CD4-positive, CD25-positive, alpha-beta regulatory T cell (primary cell): Measurements from ENCODE around the gene FZD4. TPM values are rescaled to one million over a fixed set of nuclear protein-coding genes. Genes with fewer than 3 reads are reported as not detected.
"Not testable (repeated sequence)": the region's sequence is repeated elsewhere in the genome, so short reads cannot be mapped to it uniquely, and the experiment has no call there.

Source experiments
- ATAC-seq, 2 donors: fragments of 150-1000 bp; cut with Tn5 transposase; one replicate each; pipeline ENCODE4 v1.10.0; 2021; ENCODE audit warnings: low read depth in 2 of 2, moderate number of reproducible peaks in 2 of 2, moderate library complexity in 1 of 2
- DNase-seq, 3 donors: peaks; one replicate each; pipeline versions ENCODE4 v3.0.0 to v3.0.0-alpha.2; 2012 to 2022; ENCODE audit warnings: mixed read lengths in 1 of 3
- H3K27ac ChIP-seq: one replicate; pipeline ENCODE4 v1.7.0; 2013; ENCODE audit warnings: mild to moderate bottlenecking, low read length; ENCODE audit not compliant: insufficient read depth, poor library complexity, severe bottlenecking
- H3K27me3 ChIP-seq: one replicate; pipeline ENCODE4 v1.7.0; 2013; ENCODE audit warnings: low read length; ENCODE audit not compliant: control insufficient read depth, insufficient read depth
- H3K36me3 ChIP-seq: one replicate; pipeline ENCODE4 v1.7.0; 2013; ENCODE audit warnings: mild to moderate bottlenecking, low read length, moderate library complexity; ENCODE audit not compliant: control insufficient read depth, insufficient read depth
- H3K4me1 ChIP-seq: 2 replicates; pipeline ENCODE4 v1.7.0; 2013; ENCODE audit warnings: mild to moderate bottlenecking, low read length; ENCODE audit not compliant: insufficient read depth, control insufficient read depth, poor library complexity, severe bottlenecking
- H3K4me3 ChIP-seq: one replicate; pipeline ENCODE4 v1.7.0; 2013; ENCODE audit warnings: low read depth, mild to moderate bottlenecking, low read length, moderate library complexity
- H3K9me3 ChIP-seq, 2 experiments: 1 replicate in 1 of 2; 2 replicates in 1 of 2; pipeline ENCODE4 v1.7.0; 2013; ENCODE audit warnings: low read length in 2 of 2, mild to moderate bottlenecking in 1 of 2, moderate library complexity in 1 of 2; ENCODE audit not compliant: control insufficient read depth in 2 of 2
- H3K27ac Mint-ChIP-seq, 3 donors: one replicate each; pipeline ENCODE4 v1.8.0; 2020 to 2022; ENCODE audit warnings: mild to moderate bottlenecking in 3 of 3, mixed read lengths in 3 of 3, moderate library complexity in 2 of 3
- H3K27me3 Mint-ChIP-seq: one replicate; pipeline ENCODE4 v1.8.0; 2022; ENCODE audit warnings: mild to moderate bottlenecking, mixed read lengths
- H3K36me3 Mint-ChIP-seq: one replicate; pipeline ENCODE4 v1.8.0; 2020; ENCODE audit warnings: mixed read lengths
- H3K4me1 Mint-ChIP-seq, 4 donors: one replicate each; pipeline ENCODE4 v1.8.0; 2020 to 2022; ENCODE audit warnings: mixed read lengths in 4 of 4, mild to moderate bottlenecking in 1 of 4
- H3K4me3 Mint-ChIP-seq, 4 donors: one replicate each; pipeline ENCODE4 v1.8.0; 2020 to 2022; ENCODE audit warnings: mild to moderate bottlenecking in 4 of 4, mixed read lengths in 4 of 4, moderate library complexity in 3 of 4
- H3K9me3 Mint-ChIP-seq, 7 donors: one replicate each; pipeline ENCODE4 v1.8.0; 2020 to 2022; ENCODE audit warnings: mixed read lengths in 7 of 7, mild to moderate bottlenecking in 3 of 7, moderate library complexity in 2 of 7
- polyA plus RNA-seq, 4 donors: library from polyadenylated mRNA; unstranded; fragments of 300-500 nt; fragmentation: Illumina TruSeq; gene quantifications; one replicate each; pipeline ENCODE4 v1.2.3, GENCODE V29; 2021
- total RNA-seq: library from RNA; stranded (reverse); gene quantifications from one replicate; pipeline ENCODE4 v1.2.3, GENCODE V29; 2022

FZD4 gene
- total and polyA plus RNA-seq, 5 donors from 2014 or later = not detected

DNA sequence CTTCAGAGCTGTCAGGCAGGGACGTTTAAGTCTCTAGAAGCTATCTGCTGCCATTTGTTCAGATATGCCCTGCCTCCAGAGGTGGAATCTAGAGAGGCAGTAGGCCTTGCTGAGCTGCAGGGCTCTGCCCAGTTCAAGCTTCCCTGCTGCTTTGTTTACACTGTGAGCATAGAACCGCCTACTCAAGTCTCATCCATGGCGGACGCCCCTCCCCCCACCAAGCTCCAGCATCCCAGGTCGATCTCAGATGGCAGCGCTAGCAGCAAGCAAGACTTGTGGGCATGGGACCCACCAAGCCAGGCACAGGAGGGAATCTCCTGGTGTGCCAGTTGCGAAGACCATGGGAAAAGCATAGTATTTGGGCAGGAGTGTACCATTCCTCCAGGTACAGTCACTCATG, 12.4 kb upstream of the FZD4 start:
- H3K27ac Mint-ChIP-seq, H3K4me1 ChIP-seq, DNase-seq, H3K4me1 Mint-ChIP-seq, H3K9me3 ChIP-seq, H3K9me3 Mint-ChIP-seq, H3K4me3 ChIP-seq, H3K4me3 Mint-ChIP-seq, H3K27me3 ChIP-seq, H3K27ac ChIP-seq, H3K36me3 ChIP-seq, ATAC-seq, H3K36me3 Mint-ChIP-seq: not testable (repeated sequence)
- H3K27me3 Mint-ChIP-seq = peaks cover 23% of the 10 kb centered on the region

DNA sequence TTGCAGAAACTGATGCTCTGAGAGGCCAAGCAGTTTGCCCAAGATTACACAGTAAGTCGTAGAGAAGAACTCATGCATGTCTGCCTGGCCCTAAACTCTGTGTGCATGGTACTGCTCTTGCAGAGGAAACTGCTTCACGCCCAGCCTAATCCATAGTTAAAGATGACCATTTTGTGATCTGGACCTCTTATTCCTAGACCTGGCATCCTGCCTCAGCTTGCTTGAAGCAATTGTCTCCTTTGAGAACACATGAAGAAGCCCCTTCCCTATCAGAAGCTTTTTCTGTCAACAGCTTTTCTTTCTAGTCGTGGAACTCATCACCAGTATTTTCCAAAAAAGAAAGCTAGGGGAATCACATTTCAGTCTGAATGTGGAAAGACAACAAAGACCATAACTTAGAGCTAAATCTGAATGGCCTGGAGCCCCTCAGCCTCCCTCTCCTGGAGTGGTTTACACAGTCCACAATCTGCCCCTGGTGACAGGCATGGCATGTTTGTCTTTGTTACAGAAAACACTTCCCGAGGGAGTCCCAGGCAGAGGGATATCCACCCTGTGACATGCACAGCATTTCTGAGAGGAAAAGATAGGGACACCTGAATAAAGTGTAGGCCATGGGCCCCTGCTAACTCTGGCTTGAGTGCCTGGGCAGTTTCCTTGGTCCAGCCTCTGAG, 2.9 kb upstream of the FZD4 start:
- ATAC-seq (no peak), DNase-seq (no peak)
- Mint-ChIP-seq H3K4me1 (peaks cover 0 to 17% (median 4%) of the 10 kb centered on the region in 4 donors), H3K27ac (no peak overlapping the region), H3K27me3 (peaks cover 69% of the 10 kb centered on the region), H3K9me3 (peaks cover 0 to 1% (median 0%) of the 10 kb centered on the region in 7 donors), H3K36me3 (no peaks in the 10 kb centered on the region), H3K4me3 (no peak overlapping the region)
- no peaks in the 10 kb centered on the region for H3K9me3 ChIP-seq
- no peaks in the 10 kb centered on the region for H3K36me3 ChIP-seq
- H3K27me3 ChIP-seq = peaks cover 27% of the 10 kb centered on the region
- no peak overlapping the region for H3K4me3 ChIP-seq
- H3K27ac ChIP-seq = no peak overlapping the region
- H3K4me1 ChIP-seq = peaks cover 18% of the 10 kb centered on the region

DNA sequence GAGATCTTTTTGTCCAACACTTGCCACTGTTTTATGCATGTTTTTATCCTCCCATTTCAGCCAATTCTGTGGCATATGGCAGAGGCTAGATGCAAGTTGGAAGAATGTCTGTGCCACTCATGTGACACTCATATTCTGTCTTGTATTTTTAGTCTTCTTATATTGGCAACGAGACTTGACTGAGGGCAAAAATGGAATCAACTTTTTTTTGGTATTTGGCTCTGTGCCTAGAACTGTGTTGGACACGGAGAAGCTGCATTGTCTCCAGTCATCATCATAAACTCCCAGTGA, 1.7 kb upstream of the FZD4 start:
- no peak overlapping the region for H3K4me3 ChIP-seq
- Mint-ChIP-seq H3K27me3 (peaks cover 78% of the 10 kb centered on the region), H3K36me3 (no peaks in the 10 kb centered on the region), H3K27ac (no peak overlapping the region), H3K4me1 (peaks cover 0 to 17% (median 4%) of the 10 kb centered on the region in 4 donors), H3K4me3 (peak overlapping the region in 3 of 4 donors; percentile 13 to 86 (median 86)), H3K9me3 (peaks cover 0 to 1% (median 0%) of the 10 kb centered on the region in 7 donors)
- no peaks in the 10 kb centered on the region for H3K9me3 ChIP-seq
- DNase-seq = no peak
- no peaks in the 10 kb centered on the region for H3K36me3 ChIP-seq
- no peak overlapping the region for H3K27ac ChIP-seq
- H3K27me3 ChIP-seq = peaks cover 33% of the 10 kb centered on the region
- H3K4me1 ChIP-seq = peaks cover 18% of the 10 kb centered on the region
- no peak for ATAC-seq

DNA sequence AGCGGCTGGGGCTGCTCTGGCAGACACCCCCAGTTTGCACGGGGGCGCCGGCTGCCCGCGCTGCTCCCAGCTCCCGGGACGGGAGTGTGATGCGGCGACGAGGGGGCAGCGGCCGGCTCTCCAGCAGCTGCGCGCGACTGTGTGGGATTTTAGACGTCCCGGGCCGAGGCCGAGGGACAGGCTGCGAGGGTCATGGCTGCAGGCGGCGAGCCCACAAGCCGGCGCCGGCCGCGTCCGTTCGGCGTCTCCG, 159 bp downstream of the FZD4 start:
- no peak overlapping the region for H3K27ac ChIP-seq
- ATAC-seq = no peak
- no peak for DNase-seq
- peaks cover 0 to 17% (median 4%) of the 10 kb centered on the region in 4 donors for H3K4me1 Mint-ChIP-seq
- H3K9me3 ChIP-seq = no peaks in the 10 kb centered on the region
- peaks cover 36% of the 10 kb centered on the region for H3K27me3 ChIP-seq
- H3K36me3 Mint-ChIP-seq = no peaks in the 10 kb centered on the region
- H3K27ac Mint-ChIP-seq = no peak overlapping the region
- H3K4me1 ChIP-seq = peaks cover 18% of the 10 kb centered on the region
- no peak overlapping the region for H3K4me3 ChIP-seq
- H3K9me3 Mint-ChIP-seq = no peaks in the 10 kb centered on the region
- H3K4me3 Mint-ChIP-seq = no peak overlapping the region
- H3K27me3 Mint-ChIP-seq = peaks cover 83% of the 10 kb centered on the region
- H3K36me3 ChIP-seq = no peaks in the 10 kb centered on the region

DNA sequence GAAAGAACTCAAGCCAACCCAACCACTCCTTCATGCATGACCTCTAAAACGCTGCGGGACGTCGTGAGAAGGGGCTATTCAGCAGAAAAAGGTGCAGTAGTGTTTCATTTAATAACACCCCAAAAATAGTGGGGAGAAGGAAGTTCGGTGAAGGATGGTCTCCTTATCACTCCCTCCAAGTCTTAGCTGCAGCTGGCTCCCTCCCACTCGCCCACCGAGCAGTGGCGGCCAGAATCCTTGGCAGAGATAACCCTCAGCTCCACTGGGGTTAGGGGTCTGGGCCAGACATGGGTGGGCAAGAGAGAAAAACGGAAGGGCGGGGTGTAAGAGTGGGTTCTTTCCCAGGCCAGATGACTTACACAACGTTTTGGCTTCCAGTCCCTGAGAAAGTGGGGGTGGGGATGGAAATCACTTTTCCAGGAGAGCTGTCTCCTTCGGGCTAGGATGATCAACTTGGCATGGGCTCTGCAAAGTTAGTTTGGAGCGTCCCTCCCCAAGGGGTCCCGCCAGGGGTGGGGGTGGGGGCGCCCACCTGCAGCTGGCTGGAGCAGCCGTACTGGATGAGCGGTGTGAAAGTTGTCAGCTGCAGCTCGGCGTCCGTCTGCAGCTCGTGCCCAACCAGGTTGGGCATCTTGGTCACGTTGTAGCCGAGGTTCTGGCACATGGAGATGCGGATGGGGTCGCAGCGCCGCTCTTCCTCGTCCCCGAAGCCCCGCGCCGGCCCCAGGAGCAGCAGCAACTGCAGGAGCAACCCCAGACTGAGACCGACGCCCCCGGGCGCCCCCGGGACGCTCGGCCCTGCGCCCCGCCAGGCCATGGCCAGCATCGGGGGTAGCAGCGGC, 705 bp downstream of the FZD4 start:
- Histone ChIP-seq H3K27me3 (peaks cover 36% of the 10 kb centered on the region), H3K36me3 (no peaks in the 10 kb centered on the region), H3K9me3 (no peaks in the 10 kb centered on the region), H3K4me3 (no peak overlapping the region), H3K4me1 (peaks cover 18% of the 10 kb centered on the region), H3K27ac (no peak overlapping the region)
- Mint-ChIP-seq H3K27me3 (peaks cover 80% of the 10 kb centered on the region), H3K27ac (peak overlapping the region in 1 of 3 donors; percentile 52), H3K4me3 (peak overlapping the region; percentile 63 to 80 (median 76)), H3K4me1 (peaks cover 0 to 17% (median 4%) of the 10 kb centered on the region in 4 donors), H3K36me3 (no peaks in the 10 kb centered on the region), H3K9me3 (no peaks in the 10 kb centered on the region)
- ATAC-seq = peak in 1 of 2 donors; percentile 18
- DNase-seq = no peak

DNA sequence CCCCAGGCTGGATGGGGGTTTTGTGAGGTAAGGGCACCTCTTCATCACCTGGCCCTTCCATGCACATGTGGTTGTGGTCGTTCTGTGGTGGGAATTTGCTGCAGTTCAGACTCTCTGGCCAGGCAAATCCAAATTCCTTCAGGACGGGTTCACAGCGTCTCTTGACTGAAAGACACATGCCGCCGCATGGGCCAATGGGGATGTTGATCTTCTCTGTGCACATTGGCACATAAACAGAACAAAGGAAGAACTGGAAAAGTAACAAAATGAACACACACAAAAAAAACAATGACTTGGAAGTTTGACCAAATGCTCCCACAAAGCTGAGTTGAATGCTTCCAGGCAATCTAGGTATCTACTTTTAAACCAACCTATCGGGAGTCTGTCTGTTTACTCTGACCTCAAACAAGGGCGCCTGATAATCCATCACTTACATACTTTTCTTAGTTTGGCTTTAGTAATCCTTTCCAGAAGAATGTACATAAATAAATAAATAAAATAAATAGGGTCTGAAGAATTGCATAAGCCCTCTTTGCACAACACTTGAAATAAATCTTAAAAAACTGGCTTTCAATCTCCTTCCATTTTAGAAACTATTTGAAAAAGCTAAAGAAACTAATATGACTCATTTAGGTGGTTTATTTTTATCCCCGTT, 2.8 kb downstream of the FZD4 start:
- H3K4me1 Mint-ChIP-seq = peaks cover 0 to 17% (median 4%) of the 10 kb centered on the region in 4 donors
- peaks cover 18% of the 10 kb centered on the region for H3K4me1 ChIP-seq
- no peaks in the 10 kb centered on the region for H3K9me3 ChIP-seq
- DNase-seq (no peak), ATAC-seq (no peak)
- H3K27ac ChIP-seq = no peak overlapping the region
- H3K27me3 Mint-ChIP-seq = peaks cover 71% of the 10 kb centered on the region
- H3K27ac Mint-ChIP-seq = no peak overlapping the region
- H3K36me3 Mint-ChIP-seq = no peaks in the 10 kb centered on the region
- no peaks in the 10 kb centered on the region for H3K9me3 Mint-ChIP-seq
- H3K4me3 Mint-ChIP-seq = no peak overlapping the region
- H3K36me3 ChIP-seq = no peaks in the 10 kb centered on the region
- peaks cover 28% of the 10 kb centered on the region for H3K27me3 ChIP-seq
- H3K4me3 ChIP-seq = no peak overlapping the region

DNA sequence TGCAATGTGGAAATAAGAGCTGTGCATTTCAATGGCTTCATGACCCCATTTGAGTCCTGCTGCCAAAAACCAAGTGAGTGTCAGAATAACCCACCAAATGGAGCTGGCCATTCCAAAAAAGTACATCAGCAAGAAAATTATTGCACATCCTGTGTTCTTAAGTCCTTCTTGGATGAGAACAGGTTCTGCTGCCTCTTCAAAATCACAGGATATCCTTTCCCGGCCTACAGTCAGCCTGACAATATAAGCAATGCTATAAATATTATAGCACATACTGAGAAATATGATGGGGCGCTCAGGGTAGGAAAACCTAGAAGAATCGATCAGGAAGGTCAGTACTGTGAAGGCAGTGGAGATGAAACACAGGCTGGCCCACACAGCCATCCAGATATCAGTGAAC, 3.5 kb downstream of the FZD4 start:
- H3K9me3 ChIP-seq = no peaks in the 10 kb centered on the region
- Mint-ChIP-seq H3K4me3 (no peak overlapping the region), H3K4me1 (peaks cover 0 to 17% (median 4%) of the 10 kb centered on the region in 4 donors), H3K27ac (no peak overlapping the region), H3K27me3 (peaks cover 64% of the 10 kb centered on the region), H3K9me3 (no peaks in the 10 kb centered on the region), H3K36me3 (no peaks in the 10 kb centered on the region)
- H3K4me3 ChIP-seq = no peak overlapping the region
- ATAC-seq = no peak
- H3K4me1 ChIP-seq = peaks cover 18% of the 10 kb centered on the region
- peaks cover 22% of the 10 kb centered on the region for H3K27me3 ChIP-seq
- H3K36me3 ChIP-seq = no peaks in the 10 kb centered on the region
- no peak for DNase-seq
- H3K27ac ChIP-seq = no peak overlapping the region
